Mammary epithelial cell (primary cell): Measurements from ENCODE around the gene SLC36A3.

Experiments used
- EZH2 ChIP-seq: IDR thresholded peaks from 2 replicates; pipeline ENCODE4 v1.6.1; 2012; ENCODE audit warnings: low read length, inconsistent platforms, borderline replicate concordance
- TF ChIP-seq, protein P1 (sequence below), 2 donors: IDR thresholded peaks in 1 of 2; conservative IDR thresholded peaks in 1 of 2; 2 replicates each; pipeline ENCODE4 v1.5.1; 2011 to 2012; ENCODE audit warnings: inconsistent platforms in 2 of 2, low read length in 2 of 2, mild to moderate bottlenecking in 2 of 2, control low read depth in 1 of 2, low read depth in 1 of 2; ENCODE audit not compliant: insufficient read depth in 1 of 2; ENCODE audit errors: extremely low read depth in 1 of 2

DNA sequence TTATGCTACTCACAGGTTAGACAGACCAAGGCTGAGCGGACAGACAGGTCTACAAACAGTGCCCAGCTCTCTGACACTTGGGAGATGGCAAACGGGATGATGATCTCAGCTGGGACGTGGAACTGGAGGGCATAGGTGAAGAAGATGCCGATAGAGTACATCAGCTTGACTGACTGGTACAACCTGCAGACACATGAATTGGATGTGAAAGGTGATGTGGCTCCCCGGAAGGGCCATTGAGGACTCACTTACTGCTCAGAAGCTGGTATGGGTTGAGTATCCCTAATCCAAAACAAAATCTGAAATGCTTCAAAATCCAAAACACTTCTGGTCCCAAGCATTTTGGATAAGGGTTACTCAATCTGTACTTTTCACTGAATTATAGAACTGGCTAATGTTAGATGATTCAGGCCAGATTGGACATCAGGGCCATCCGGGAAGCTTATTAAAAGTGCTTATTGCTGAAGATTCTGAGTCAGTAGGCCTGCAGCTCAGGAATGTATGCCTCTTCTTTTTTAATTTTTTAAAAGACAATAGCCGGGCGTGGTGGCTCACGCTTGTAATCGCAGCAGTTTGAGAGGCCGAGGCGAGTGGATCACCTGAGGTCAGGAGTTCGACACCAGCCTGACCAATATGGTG lies 22.4 kb downstream of the SLC36A3 start:
- TF ChIP-seq, protein P1, sequence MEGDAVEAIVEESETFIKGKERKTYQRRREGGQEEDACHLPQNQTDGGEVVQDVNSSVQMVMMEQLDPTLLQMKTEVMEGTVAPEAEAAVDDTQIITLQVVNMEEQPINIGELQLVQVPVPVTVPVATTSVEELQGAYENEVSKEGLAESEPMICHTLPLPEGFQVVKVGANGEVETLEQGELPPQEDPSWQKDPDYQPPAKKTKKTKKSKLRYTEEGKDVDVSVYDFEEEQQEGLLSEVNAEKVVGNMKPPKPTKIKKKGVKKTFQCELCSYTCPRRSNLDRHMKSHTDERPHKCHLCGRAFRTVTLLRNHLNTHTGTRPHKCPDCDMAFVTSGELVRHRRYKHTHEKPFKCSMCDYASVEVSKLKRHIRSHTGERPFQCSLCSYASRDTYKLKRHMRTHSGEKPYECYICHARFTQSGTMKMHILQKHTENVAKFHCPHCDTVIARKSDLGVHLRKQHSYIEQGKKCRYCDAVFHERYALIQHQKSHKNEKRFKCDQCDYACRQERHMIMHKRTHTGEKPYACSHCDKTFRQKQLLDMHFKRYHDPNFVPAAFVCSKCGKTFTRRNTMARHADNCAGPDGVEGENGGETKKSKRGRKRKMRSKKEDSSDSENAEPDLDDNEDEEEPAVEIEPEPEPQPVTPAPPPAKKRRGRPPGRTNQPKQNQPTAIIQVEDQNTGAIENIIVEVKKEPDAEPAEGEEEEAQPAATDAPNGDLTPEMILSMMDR (conservative IDR thresholded peaks at IDR 0.05 in 1 of 2, IDR thresholded peaks at IDR 0.05 in 1 of 2; ENCODE audit: extremely low read depth in 1 of 2, insufficient read depth in 1 of 2, low read depth in 1 of 2, low read length in 2 of 2): no peak
- TF ChIP-seq EZH2: no peak
